GM18517 (cell line): ENCODE data around the gene PSTPIP2.
"Not testable (repeated sequence)": the region's sequence is repeated elsewhere in the genome, so short reads cannot be mapped to it uniquely, and the experiment has no call there.

Source experiments
- ATAC-seq: cut with Tn5 transposase; IDR thresholded peaks from one replicate; pipeline ENCODE4 v1.9.1; 2021; ENCODE audit warnings: mild to moderate bottlenecking, moderate library complexity; ENCODE audit not compliant: unreplicated experiment

The PSTPIP2 gene

GRCh38 chr18:46037512-46038305 lies 34.4 kb downstream of the PSTPIP2 start:
- no peak for ATAC-seq

DNA sequence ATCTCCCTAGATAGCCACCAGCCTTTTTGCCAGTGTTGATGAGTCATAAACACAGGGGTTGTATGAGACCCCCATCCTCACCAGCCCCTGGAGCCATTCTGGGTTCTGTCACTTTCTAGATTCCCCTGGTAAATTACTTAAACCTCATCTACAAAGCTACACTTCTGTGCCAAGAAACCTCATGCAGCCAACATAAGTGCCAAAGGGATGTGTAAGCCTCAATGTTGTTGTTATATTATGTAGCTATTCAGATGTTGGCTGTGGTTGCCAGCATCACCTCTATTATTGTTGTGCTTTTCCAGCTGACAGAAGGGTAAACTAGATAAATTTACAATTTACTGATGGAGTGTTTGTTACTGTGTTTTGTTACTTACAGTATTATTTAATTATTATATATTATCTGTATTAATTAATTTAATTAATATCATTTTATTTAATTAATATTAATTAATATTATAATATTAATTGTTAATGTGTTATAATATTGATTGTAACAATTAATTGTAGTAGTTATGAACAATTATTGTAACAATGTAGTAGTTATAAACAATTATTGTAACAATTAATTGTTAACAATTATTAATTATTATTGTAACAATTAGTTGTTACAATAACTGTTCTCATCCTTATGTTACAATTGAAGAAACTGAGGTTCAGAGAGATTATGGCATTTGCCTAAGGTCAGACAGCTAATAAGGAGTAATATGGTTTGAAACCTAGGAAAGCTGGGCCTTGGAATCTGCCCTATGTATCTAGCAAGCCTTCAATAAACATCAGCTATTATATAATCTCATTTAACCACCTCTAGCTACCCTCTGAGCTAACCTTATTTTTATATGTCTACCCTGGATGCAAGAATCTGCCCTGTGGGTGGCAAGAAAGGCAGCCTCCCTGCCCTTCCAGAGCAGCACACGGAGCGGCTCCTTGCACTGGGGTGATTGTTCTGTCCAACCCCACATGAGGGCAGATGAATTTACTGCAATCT lies 36.1 kb downstream of the PSTPIP2 start:
- ATAC-seq: no peak

GRCh38 chr18:46034230-46034629 lies 37.8 kb downstream of the PSTPIP2 start:
- ATAC-seq: no peak

DNA sequence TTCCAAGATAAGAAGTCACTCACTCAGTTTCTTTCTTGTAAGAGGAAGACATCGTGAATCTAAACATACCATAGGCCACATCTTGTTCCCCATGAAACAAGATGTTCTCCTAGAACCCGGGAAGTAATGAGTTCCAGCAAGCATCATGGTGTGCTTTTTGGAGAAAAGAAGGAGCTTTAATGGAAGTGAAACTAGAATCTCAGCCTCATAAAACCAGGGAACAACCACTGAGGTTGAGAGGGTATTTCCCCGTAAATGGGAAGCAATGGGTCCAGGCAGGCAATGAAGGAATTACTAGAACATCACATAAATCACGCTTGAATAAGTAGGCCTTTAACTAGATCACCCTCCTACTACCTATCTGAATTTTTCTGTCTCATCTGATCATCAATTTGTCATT lies 40.3 kb downstream of the PSTPIP2 start:
- ATAC-seq: no peak

DNA sequence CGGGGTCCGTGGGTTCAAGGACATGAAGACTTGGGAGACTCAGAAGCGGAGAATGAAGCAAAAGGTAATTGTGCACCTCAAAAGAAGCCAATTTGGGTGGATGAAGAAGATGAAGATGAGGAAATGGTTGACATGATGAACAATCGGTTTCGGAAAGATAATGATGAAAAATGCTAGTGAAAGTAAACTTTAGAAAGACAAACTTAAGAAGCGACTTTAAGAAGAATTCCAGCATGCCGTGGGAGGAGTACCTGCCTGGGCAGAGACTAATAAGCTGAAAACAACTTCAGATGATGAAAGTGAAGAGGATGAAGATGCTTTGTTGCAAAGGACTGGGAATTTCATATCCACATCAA lies 43.5 kb downstream of the PSTPIP2 start:
- ATAC-seq: no peak

GRCh38 chr18:46019936-46020335 lies 52.1 kb downstream of the PSTPIP2 start:
- no peak for ATAC-seq

- ATAC-seq: peak; percentile 70
Measured at GRCh38 chr18:46013484-46014189, 58.4 kb downstream of the PSTPIP2 start.

DNA sequence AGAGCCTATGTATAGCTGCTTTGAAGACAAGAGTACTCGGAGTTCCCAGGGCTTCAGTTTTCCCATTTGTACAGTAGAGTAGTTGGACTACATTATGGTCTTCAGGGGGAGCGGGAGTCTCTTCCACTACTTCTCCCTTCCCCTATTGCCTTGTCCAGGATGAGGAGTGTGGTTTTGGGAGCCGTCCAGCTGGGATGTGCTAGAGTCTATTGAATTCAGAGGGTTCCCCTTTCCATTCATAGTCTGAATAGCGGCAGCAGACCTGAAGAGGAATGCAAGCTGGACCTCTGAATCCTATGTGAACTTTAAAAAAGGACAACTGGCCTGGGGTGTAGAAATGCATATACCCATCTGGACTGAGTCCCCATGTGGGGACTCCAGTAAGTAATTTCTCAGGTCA lies 61.4 kb downstream of the PSTPIP2 start:
- no peak for ATAC-seq

GRCh38 chr18:46010050-46010449 lies 62.0 kb downstream of the PSTPIP2 start:
- ATAC-seq: no peak

DNA sequence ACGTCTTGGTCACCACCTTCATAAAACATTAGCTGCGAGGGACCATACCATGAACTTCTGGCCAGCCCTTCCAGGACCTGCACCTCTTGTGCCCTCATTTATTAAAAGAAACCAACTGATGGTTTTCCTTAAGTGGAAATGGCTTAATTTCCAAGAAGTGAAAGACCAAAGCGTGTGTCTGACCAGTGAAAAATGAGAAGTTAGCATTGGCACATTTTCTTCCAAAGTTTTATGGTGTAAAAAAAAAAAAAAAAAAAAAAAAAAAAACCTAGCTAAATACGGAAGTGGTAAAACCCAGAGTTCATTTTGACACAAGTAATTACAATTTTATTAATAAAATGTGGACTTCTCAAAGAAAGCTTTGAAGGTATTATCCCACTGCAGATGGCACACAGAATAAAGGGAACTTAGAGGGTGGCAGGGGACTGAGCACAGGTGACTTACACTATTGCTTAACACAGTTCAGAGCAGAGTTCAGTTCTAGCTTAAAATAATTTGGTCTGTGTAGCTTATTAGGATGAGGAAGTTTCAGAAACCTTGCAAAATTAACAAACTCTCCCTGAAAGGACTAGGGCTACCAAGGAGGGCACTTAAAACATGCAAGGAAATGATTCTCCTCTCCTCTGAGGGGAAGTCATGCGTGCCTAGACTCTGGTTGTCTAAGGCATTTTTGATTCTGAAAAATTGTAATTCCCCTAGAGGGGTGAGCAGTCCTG lies 62.8 kb downstream of the PSTPIP2 start:
- ATAC-seq: no peak

DNA sequence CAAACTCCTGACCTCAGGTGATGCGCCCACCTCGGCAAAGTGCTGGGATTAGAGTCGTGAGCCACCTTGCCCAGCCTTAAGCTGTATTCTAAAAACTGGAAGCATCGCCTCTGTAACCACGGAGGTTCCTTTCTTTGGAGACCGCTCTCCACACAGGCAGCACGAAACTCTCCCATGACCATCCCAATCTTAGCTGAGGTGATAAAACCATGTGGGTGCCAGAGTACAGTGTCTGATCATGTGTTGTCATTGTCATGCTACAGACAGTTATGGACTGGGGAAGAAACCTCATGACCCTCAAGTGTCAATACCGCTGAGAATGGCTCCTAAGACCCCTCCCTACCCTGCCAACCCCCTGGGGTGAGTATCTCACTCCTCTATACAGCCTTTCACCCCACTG lies 63.5 kb downstream of the PSTPIP2 start:
- ATAC-seq: no peak

DNA sequence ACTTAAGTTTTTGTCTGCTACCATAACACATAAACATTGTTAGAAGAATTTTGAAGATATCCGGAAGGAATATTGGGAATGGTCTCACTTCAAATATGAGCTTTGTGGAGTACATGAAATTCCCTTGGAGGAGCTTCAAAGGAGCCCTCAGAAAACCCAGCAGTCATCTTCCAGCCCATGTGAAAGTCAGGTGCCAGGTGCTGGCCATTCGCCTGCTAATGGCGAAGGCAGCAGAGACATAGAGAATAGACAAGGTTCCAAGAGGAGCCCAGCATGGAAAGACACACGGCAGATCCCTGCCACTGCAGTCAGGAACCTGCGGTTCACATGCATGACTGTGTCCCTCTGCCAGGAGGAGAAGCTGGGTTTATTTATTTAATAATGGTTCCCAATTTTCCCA lies 64.9 kb downstream of the PSTPIP2 start:
- no peak for ATAC-seq

GRCh38 chr18:46002934-46003333 lies 69.1 kb downstream of the PSTPIP2 start:
- no peak for ATAC-seq

DNA sequence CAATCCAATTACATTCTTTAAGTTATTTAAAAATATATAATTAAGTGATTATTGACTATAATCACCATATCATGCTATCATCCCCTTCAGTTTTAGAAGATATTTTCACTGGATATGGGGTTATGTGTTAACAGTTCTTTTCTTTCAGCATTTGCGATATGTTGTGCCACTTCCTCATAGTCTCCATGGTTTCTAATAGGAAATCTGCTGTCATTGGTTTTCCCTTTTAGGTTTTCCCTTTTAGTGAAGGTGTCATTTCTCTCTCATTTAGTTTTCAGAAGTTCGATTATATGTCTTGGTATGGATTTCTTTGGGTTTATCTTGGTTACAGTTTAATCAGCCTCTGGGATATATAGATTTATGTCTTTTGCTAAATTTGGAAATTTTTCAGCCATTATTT lies 70.2 kb downstream of the PSTPIP2 start:
- no peak for ATAC-seq

DNA sequence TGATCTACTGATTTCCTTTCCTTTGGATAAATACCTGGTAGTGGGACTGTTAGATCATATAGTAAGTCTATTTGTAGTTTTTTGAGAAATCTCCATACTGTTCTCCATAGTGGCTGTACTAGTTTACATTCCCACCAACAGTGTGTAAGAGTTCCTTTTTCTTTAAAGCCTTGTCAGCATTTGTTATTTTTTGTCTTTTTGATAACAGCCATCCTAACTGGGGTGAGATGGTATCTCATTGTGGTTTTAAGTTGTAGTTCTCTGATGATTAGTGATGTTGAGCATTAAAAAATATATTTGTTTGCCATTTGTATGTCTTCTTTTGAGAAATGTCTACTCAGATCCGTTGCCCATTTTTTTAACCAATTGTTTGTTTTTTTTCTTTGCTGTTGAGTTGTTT lies 71.0 kb downstream of the PSTPIP2 start:
- ATAC-seq: no peak

GRCh38 chr18:45999536-45999935 lies 72.5 kb downstream of the PSTPIP2 start:
- ATAC-seq: no peak

DNA sequence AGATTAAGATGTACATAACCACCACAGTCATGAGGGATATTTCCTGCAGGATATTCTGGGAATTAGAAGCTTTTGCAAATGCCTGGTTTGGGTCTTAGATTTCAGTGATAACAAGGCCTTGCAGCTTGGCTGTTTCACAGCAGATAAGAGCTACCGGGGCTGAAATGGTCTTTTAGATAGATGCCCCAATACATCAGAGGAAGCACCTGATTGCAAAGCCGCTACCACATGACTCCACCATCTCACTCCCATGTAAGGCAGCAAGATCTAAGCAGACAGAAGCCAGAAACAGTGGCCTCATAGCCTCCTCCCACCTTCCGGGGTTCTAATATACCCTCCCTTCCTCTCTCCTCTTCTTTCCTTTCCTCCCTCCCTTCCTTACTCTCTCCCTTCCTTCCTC lies 73.8 kb downstream of the PSTPIP2 start:
- no peak for ATAC-seq

- no peak for ATAC-seq
Measured at GRCh38 chr18:45997700-45998151, 74.3 kb downstream of the PSTPIP2 start.

DNA sequence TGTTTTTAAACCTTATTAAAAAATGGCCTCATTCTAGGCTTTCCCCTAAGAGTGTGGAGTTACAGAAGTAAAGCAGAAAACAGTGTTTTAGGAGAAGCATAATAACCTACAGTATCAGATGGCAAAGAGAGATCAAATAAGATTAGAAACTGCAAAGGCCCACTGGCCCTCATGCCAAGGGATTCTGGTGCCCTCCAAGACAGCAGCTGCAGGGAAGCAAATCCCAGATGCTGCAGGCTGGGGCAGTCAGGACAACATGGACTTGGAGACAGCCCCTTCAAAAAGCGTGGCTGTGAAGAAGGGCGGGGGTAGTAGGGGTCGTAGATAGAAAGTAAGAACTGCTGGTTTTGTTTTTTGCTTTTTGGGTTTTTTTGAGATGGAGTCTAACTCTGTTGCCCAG lies 76.6 kb downstream of the PSTPIP2 start:
- ATAC-seq: no peak

DNA sequence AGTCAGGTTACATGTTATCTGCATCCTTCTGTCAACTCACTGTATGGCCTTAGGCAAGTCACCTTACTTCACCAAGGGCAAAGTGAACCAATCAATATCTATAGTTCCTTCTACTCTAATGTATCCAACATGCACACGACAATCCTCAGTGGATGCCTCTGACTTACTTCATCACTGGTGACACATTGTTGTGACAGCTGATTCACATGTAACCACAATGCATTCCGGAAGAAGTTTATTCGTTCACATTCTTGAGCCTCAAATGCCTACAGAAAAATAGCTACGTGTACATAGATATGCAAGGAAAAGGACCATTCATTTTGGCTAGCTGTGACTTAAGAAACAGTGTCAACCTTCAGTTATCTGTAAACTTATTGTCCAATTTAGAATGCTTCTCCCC lies 78.6 kb downstream of the PSTPIP2 start:
- ATAC-seq: no peak

- ATAC-seq: not testable (repeated sequence)
Measured at GRCh38 chr18:45992527-45992926, 79.5 kb downstream of the PSTPIP2 start.
